ENCODE results near the gene KRTAP1-3. TPM values are rescaled to one million over a fixed set of nuclear protein-coding genes. Genes with fewer than 3 reads are reported as not detected.

Gene KRTAP1-3
- total and polyA plus RNA-seq, 2 donors (not counting 1 experiment from before 2014, with no cell fraction given): not detected

DNA sequence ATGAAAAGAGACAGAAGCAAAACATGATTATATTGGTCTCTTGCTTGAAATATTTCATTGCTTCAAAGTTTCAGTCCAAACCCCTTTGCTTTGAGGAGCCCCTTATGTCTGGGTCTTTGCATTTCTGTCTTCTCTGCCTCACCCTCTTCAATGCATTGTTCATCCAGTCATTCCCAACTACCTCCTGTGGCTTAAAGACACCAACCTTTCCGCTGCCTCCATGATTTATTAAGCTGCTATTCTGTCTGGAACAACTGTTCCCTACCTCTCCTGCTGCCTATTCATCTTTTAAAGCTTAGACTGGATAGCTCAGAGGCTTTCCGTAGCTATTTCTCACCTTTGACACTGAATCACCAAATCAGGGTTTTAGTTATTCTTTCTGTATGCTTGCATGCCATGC lies 37.3 kb downstream of the KRTAP1-3 start:
- H3K79me2 ChIP-seq (ENCODE audit: control insufficient read depth, insufficient read depth, low read length): no peaks in the 10 kb centered on the region
- no peaks in the 10 kb centered on the region for H4K20me1 ChIP-seq (ENCODE audit: control insufficient read depth, insufficient read depth, low read length, poor library complexity, severe bottlenecking)
- peaks cover 0 to 10% (median 5%) of the 10 kb centered on the region in 4 experiments for H3K27me3 ChIP-seq (replicated peaks in 1 of 4; ENCODE audit: control extremely low read depth in 1 of 4, control insufficient read depth in 3 of 4, insufficient read depth in 4 of 4, low read length in 3 of 4)
- no peak overlapping the region for H2AFZ ChIP-seq (ENCODE audit: insufficient read depth, low read depth, low read length, poor library complexity, severe bottlenecking)
- POLR2A ChIA-PET: no interaction called here
- H3K4me1 Mint-ChIP-seq: no peaks in the 10 kb centered on the region
- no peak overlapping the region for H3K27ac Mint-ChIP-seq
- H3K9me3 ChIP-seq (ENCODE audit: control extremely low read depth in 1 of 3, control insufficient read depth in 2 of 3, insufficient read depth in 1 of 3, low read length in 2 of 3): peaks cover 0 to 1% (median 0%) of the 10 kb centered on the region in 3 donors
- intact Hi-C loops (cut with micrococcal nuclease): no loop called here
- no peak overlapping the region for H3K4me3 ChIP-seq (ENCODE audit: control extremely low read depth in 1 of 5, extremely low read depth in 1 of 5, insufficient read depth in 1 of 5, low read depth in 2 of 5, low read length in 4 of 5)
- no peaks in the 10 kb centered on the region for H3K4me1 ChIP-seq (ENCODE audit: control insufficient read depth in 2 of 2, insufficient read depth in 2 of 2, low read length in 2 of 2)
- ATAC-seq (ENCODE audit: low read depth): no peak
- H3K4me2 ChIP-seq (replicated peaks; ENCODE audit: low read depth, low read length, poor library complexity, severe bottlenecking): no peak overlapping the region
- H3K9ac ChIP-seq (ENCODE audit: low read length): no peak overlapping the region
- peaks cover 46% of the 10 kb centered on the region for H3K27me3 Mint-ChIP-seq
- H3K27ac ChIP-seq (ENCODE audit: low read length in 2 of 2): no peak overlapping the region
- no peak overlapping the region for H3K4me3 Mint-ChIP-seq
- 82% methylated on average over 1 of the region's 2 CpGs for WGBS (ENCODE audit: insufficient coverage)
- no peaks in the 10 kb centered on the region for H3K36me3 ChIP-seq (replicated peaks in 1 of 2; ENCODE audit: control extremely low read depth in 1 of 2, control insufficient read depth in 1 of 2, extremely low read depth in 1 of 2, insufficient read depth in 2 of 2, low read length in 1 of 2)
- TF ChIP-seq EZH2 (IDR thresholded peaks at IDR 0.05; ENCODE audit: borderline replicate concordance, insufficient read depth, low read depth, low read length, poor library complexity, severe bottlenecking): no peak
- TF ChIP-seq, protein P1, sequence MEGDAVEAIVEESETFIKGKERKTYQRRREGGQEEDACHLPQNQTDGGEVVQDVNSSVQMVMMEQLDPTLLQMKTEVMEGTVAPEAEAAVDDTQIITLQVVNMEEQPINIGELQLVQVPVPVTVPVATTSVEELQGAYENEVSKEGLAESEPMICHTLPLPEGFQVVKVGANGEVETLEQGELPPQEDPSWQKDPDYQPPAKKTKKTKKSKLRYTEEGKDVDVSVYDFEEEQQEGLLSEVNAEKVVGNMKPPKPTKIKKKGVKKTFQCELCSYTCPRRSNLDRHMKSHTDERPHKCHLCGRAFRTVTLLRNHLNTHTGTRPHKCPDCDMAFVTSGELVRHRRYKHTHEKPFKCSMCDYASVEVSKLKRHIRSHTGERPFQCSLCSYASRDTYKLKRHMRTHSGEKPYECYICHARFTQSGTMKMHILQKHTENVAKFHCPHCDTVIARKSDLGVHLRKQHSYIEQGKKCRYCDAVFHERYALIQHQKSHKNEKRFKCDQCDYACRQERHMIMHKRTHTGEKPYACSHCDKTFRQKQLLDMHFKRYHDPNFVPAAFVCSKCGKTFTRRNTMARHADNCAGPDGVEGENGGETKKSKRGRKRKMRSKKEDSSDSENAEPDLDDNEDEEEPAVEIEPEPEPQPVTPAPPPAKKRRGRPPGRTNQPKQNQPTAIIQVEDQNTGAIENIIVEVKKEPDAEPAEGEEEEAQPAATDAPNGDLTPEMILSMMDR (IDR thresholded peaks at IDR 0.05): no peak
- DNase-seq: no peak
- CTCF ChIA-PET: no interaction called here
- no peaks in the 10 kb centered on the region for H3K9me3 Mint-ChIP-seq (ENCODE audit: insufficient read depth)

DNA sequence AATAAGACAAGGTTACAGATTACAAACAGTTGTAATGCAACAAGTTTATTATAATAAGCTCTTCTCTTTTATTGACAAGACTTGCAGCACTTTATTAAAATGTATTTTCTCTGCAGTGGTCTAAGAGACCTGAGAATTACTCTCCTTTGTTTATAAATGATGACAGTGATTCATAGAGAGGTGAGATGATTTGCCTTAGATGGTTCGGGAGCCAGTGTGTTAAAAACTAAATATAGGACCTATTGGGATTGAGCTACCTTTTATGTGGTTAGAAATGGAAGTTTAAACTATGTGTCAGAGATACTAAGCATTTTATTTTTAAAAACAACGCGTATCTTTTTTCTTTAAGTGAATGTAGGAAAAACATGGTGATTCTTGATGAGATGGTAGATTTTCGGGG lies 37.8 kb downstream of the KRTAP1-3 start:
- TF ChIP-seq, protein P1 (IDR thresholded peaks at IDR 0.05): no peak
- no peak for TF ChIP-seq EZH2 (IDR thresholded peaks at IDR 0.05; ENCODE audit: borderline replicate concordance, insufficient read depth, low read depth, low read length, poor library complexity, severe bottlenecking)
- no peak overlapping the region for H2AFZ ChIP-seq (ENCODE audit: insufficient read depth, low read depth, low read length, poor library complexity, severe bottlenecking)
- peaks cover 0 to 1% (median 0%) of the 10 kb centered on the region in 3 donors for H3K9me3 ChIP-seq (ENCODE audit: control extremely low read depth in 1 of 3, control insufficient read depth in 2 of 3, insufficient read depth in 1 of 3, low read length in 2 of 3)
- no peak overlapping the region for H3K9ac ChIP-seq (ENCODE audit: low read length)
- H3K4me1 ChIP-seq (ENCODE audit: control insufficient read depth in 2 of 2, insufficient read depth in 2 of 2, low read length in 2 of 2): no peaks in the 10 kb centered on the region
- WGBS (ENCODE audit: insufficient coverage): no CpG with 5 or more reads among the region's 4 CpGs
- Mint-ChIP-seq H3K9me3 (ENCODE audit: insufficient read depth) (no peaks in the 10 kb centered on the region), H3K27ac (no peak overlapping the region), H3K4me1 (no peaks in the 10 kb centered on the region), H3K4me3 (no peak overlapping the region), H3K27me3 (peaks cover 49% of the 10 kb centered on the region)
- CTCF ChIA-PET: no interaction called here
- ATAC-seq (ENCODE audit: low read depth) (no peak), DNase-seq (no peak)
- intact Hi-C loops (cut with micrococcal nuclease): no loop called here
- POLR2A ChIA-PET: no interaction called here
- H3K27ac ChIP-seq (ENCODE audit: low read length in 2 of 2): no peak overlapping the region
- no peaks in the 10 kb centered on the region for H3K36me3 ChIP-seq (replicated peaks in 1 of 2; ENCODE audit: control extremely low read depth in 1 of 2, control insufficient read depth in 1 of 2, extremely low read depth in 1 of 2, insufficient read depth in 2 of 2, low read length in 1 of 2)
- H3K4me2 ChIP-seq (replicated peaks; ENCODE audit: low read depth, low read length, poor library complexity, severe bottlenecking): no peak overlapping the region
- peaks cover 0 to 10% (median 6%) of the 10 kb centered on the region in 4 experiments for H3K27me3 ChIP-seq (replicated peaks in 1 of 4; ENCODE audit: control extremely low read depth in 1 of 4, control insufficient read depth in 3 of 4, insufficient read depth in 4 of 4, low read length in 3 of 4)
- H4K20me1 ChIP-seq (ENCODE audit: control insufficient read depth, insufficient read depth, low read length, poor library complexity, severe bottlenecking): no peaks in the 10 kb centered on the region
- H3K4me3 ChIP-seq (ENCODE audit: control extremely low read depth in 1 of 5, extremely low read depth in 1 of 5, insufficient read depth in 1 of 5, low read depth in 2 of 5, low read length in 4 of 5): no peak overlapping the region
- no peaks in the 10 kb centered on the region for H3K79me2 ChIP-seq (ENCODE audit: control insufficient read depth, insufficient read depth, low read length)
